GM18508 (cell line): ENCODE results near the gene PNPLA7.

Experiments
- ATAC-seq: cut with Tn5 transposase; IDR thresholded peaks from one replicate; pipeline ENCODE4 v1.9.1; 2021; ENCODE audit warnings: moderate number of reproducible peaks; ENCODE audit not compliant: insufficient read depth, unreplicated experiment

The PNPLA7 gene

DNA sequence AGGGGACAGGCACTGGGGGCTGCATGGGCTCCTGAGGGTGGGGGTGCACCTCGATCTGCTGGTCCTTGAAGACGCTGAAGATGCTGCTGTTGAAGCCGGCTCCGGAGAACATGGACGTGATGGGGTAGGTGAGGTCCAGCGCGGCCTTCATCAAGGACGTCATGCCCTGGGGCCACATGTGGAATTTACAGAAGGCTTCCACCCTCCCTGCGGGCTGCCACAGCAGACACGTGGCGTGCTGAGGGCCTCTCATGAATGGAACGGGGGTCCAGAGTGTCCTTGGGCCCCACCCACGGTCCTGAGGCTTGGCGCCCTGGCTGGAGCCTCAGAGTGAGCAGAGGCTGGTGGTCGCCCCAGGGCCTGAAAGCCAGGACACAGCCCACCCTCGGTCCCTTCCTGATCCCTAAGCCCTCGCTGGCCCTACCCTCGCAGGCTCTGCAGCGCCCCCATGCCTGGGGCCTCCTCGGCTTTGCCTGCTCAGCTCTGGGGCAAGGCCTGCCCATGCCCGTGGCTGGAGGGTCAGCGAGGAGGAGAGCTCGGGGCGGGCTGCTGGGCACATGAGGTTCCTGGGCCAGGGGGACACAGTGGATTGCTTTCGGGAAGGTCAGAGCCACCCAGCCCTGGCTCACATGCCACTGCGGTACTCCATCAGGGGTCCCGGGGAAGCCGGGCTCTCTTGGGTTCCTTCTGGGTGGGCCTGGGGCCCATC is 85.8 kb downstream of the PNPLA7 start:
- ATAC-seq: no peak

DNA sequence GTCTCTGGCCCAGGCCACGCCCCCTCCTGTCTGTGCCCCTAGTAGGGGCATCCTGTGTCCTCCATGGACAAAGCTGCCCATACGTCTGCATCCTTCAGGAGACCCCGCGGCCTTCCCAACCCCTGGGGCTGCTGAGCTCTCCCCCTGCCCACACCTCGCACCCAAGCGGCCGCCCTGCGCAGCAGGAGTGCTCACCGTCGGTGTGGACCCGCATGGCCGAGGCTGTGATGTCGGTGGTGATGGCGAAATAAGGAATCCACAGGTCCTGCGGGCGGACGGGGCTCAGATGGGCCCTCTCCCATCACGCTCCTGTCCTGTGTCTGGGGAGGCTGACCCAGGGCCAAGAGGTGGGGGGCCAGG is 86.3 kb downstream of the PNPLA7 start:
- ATAC-seq: no peak

DNA sequence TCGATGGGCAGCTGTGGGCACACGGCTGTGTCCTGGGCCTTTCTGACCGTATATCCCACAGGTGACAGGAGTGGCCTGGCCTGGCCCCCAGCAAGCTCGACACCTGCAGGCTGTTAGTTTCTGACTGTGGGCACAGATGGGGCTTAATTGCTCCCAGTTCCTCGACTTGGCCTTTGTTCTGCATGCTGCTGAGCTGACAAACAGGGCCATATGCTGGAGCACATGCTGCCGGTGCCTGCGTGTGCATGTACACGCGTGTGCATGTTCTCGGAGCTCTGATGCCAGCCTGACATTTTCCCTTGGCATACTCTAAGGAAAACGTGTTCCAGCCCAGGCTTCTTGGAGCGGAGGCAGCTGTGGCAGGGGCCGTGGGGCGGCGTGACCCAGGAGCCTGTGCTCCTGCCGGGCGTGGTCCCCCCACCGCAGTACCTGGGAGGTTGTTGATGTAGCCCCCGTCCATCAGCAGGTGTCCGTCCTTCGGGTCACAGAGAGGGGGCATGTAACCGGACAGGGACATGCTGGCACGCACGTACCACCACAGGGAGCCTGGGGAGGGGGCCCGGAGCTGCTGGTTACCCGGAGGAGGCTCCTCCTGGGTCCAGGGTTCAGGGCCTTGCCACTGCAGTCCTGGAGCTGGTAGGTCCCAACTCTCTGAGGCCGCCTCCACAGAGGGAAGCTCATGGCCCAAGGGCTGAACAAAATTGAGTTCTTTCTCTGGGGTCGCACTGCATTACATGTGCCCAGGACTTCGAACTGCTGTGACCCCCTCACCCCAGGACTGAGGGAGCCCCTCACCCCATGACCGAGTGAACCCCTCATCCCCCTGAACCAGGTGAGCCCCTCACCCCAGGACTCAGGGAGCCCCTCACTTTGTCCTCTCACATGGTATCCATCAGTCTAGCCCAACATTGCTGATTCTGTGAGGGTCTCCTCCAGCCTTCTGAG is 86.9 kb downstream of the PNPLA7 start:
- ATAC-seq: no peak

DNA sequence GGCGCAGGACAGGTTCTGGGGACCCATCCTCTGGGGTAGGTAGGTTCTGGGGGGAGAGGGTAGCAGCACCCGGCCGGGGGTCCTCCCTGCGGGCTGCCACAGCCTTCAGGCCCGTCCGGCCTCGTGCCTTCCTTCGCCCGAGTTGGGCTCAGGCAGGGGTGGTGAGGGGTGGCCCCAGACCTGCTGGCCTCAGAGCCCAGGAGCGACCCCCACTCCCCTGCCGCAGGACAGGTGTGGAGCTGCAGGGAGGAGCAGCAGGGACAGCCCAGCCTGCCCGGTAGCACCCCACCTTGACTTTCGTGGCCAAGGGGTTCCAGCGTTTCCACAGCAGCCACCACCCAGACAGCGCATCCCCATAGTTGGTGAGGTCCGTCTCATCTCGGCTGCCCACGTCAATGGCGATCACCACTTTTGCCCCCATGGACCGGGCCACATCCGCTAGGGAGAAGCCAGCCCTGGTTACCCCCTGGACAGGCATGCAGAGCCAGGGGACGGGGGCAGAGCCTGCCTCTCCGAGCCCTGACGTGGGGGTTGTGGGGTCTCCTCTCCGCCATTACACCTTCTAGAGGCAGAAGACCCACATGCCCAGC is 87.7 kb downstream of the PNPLA7 start:
- no peak for ATAC-seq

DNA sequence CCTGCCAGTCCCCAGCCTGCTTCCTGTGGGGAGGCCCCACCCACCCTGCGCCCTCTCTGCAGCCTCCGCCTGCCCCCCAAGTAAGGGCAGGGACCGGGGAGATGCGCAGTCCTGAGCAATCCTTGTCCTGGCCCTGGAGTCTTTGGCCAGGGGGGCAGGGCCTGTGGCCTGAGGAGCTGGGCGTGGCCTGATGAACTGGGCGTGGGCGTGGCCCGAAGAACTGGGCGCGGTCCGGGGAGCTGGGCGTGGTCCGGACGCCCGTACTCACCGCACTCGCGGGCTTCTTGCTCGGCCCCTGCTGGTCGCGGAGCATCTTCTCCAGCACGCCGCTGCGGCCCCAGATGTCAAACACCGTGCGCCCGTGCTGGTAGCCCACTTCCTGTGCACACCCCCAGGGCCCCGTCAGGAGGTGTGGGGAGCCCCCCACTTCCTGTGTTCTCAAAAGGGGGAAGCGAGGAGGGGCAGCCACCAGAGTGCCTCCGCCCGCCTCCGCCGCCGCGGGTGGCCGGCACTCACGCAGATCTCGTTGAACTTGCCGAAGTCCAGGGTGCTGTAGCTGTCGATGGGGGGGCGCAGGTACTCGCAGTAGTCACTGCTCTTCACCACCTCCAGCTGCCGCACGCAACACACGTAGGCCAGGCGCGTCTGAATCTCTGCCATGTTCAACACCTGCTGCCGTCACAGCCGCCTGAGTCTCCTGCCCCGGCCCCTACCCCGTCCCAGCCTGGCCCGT is 88.4 kb downstream of the PNPLA7 start:
- no peak for ATAC-seq

DNA sequence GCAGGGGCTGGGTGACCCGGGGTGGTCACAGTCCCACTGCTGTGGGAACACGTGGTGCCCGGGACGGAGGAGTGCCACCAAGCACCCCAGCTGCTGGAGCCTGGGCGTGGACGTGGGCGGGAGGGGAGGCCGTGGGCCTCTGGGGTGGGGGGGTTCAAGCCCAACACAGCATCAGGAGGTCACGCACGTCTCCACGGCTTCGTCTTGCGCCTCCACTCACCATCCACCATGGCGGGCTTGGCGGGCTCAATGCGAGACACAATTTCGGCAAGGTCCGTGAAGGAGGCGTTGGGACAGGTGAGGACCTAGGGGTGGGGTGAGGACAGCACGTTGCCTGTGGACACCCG is 88.9 kb downstream of the PNPLA7 start:
- ATAC-seq: no peak

DNA sequence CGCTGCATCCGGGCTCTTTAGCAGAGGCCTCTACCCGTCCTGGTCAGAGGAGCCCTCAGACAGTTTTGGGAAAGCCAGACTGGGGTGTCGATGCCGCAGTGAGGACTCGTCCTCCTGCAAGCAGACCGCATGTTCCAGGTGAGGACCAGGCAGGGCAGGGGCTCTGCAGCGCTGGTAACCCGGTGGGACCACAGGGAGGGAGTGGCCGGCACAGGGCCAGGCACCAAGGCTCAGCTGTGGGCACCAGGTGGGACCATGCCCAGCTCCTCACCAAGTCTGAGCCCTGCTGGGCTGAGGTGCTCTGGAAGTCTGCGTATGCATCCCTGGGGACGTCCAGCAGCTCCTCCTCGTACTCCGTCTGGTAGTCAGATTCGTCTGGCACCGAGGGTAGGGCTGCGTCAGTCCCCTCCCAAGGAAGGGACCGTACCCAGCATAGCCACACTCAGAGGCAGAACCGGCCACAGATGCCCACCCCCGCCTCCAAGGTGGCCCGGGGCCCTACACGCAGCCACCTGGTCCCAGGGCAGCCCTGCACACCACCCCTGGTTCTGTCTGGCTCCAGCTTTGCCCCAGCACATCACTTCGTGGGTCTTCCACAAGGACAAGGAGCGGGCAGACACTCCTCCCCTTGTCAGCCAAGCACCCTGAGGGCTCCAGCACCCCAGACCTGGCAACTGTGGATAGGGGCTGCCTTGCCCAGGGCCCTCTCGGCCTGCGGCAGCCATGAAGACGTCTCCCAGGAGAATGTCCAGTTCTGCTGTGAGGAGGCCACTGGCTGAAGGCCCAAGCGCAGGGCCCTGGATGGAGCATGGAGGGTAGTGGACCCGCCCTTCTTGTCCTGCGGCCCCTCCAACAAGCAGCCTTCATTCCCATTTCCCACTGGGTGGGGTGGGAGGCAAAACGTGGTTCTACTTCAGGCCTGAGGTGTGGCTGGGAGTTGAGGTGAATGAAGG is 89.6 kb downstream of the PNPLA7 start:
- no peak for ATAC-seq

DNA sequence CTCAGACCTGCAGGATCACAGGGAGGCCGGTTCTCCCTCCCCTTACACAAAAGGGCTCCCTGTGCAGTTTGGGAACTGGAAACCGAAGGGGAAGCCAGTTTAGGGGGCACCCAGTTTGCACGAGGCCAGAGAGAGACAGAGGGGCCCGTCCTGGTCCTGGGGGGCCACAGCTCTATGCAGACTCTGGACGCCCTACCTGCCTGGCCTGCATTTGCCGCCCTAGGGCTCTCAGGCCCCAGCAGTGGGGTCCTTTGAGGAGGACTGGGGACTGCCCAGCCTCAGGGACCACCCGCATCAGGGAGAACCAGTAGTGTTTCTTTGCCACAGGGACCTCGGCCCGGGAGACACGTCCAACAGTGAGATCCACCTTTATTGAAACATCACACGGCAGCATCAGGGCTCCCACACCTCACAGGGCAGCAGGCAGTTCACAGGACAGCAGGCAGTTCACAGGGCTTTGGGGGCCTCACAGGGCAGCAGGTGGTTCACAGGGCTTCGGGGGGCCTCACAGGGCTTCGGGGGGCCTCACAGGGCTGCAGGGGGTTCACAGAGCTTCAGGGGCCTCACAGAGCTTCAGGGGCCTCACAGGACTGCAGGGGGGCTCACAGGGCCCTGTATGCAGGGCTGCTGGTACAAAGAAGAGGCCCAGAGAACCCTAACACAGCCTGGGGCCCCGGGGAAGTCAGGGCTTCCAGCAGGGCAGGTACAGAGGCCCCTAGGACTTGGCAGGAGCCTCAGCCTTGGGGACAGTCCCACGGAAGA is 90.4 kb downstream of the PNPLA7 start:
- no peak for ATAC-seq

DNA sequence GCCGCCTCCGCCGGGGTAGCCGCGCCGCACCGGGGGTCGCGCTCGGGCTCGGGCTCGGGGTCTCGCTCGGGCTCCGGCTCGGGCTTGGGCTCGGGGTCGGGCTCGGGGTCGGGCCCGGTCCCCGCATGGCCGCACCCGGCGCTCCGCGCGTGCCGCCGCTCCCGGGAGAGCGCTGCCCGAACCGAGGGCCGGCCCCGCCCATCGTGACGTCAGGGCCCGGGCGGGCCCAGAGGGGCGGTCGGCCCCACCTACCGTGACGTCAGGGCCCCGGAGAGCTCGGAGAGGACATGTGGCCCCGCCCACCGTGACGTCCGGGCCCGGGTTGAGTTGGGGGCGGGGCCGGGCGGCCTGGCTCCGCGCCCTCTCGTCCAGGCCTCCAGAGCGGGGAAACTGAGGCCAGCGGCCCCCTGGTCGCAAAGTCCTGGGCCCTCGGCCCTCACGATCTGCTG is 91.0 kb downstream of the PNPLA7 start, which contains the start of gene NSMF:
NSMF (minus strand) TSS at position 183 of the 449 bp plus-strand sequence. CDS start 232 bp downstream, outside the sequence.
- no peak for ATAC-seq

DNA sequence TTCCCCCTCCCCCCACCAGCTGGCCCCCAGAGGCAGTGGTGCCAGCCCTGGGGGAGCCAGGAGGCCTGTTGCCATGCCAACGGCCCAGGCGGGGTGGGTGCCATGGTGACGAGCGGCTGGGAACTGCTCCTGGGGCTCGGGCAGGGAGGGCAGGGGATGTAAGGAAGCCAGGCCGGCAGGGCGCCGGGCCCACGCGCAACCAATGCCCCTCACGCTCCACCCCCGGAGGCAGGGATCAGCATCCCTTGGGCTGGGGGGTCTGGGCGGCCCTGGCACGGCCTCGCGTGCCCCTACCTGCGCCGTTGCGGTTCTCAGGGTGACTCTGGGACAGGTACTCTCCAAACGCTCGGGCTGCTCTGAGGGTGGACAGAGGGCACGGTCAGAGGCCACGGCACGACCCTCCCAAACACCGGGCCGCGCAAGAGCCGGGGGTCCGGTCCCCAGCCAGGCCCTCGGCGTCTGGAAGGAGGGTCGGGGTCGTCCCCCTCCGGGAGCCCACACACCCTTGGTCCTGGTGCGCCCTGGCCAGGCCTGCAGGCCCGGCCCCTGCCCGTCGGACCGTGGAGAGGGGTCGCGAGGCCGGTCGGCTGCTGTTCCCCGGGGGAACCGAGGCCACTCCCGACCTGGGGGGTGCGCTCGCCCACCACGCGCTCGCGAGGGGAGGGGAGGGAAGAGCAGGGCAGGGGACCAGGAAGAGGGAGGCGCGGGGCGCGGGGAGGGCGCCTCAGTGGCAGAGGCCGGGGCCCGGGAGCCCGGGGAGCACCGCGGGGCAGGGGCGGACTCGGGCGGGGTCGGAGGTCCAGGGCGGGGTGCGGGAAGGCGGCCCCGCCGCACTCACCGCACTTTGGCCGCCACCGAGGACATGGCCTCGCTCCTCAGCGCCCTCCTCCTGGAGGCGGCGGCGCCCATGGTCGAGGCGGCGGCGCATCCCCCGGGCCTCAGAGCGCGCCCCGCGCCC is 91.7 kb downstream of the PNPLA7 start:
- ATAC-seq: no peak

DNA sequence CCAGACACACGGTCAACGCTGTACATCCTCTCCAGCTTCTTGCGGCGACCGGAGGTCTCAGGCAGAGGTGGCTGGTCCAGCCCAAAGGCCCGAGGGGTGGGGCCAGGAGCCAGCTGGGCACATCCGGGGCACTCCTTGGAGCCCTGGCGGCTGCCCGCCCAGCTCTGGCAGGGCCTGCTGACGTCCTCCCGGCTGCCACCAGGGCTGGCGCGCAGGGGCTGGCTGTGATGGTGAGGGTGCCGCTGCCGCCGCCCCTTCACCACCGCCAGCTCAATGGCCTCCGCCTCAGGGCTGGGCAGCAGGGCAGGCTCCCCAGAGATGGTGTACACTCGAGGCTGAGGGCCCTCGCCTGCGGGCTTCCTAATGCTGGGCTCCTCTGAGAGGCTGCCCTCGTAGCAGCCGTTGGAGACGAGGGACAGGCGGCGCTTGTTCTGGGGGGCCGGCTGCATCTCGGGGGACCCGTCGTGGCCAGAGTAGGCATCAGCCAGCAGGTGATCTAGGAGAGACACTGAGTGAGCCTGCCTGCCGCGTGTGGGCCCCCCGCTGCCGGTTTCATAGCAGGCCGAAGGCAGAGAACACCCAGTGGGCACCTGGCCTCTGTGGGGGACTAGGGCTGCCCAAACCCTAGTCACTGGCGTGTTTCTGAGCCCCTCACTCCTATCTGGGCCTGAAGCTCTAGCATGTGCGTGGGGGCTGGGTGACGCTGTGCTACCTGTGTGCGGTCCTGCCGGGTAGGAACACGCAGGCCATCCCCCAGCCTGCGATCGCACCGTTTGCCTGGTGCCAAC is 92.6 kb downstream of the PNPLA7 start:
- no peak for ATAC-seq

DNA sequence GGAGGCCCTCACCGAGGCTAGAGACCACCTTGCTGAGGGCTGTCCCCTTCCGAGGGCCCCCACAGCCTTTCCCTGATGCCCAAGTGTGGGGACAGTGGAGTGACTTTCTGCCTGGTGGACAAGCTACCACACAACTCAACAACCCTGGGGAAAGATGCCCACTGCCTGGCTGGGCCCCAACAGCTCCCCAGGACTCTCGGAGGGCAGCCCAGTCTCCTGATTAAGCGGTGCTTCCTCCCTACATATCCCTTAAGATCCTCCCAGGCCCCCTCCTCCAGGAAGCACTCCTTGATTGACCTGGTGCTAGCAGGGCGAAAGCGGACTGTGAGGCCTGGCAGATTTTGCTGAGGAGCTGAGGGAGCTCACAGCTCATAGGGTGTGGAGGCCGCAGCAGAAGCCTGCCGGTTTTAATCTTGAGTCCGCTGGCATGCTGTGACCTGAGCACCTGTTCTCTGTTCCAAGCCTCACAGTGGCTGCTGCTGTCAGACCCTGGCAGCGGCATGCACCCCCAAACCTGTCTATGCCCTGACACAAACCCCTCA is 93.3 kb downstream of the PNPLA7 start:
- ATAC-seq: no peak

DNA sequence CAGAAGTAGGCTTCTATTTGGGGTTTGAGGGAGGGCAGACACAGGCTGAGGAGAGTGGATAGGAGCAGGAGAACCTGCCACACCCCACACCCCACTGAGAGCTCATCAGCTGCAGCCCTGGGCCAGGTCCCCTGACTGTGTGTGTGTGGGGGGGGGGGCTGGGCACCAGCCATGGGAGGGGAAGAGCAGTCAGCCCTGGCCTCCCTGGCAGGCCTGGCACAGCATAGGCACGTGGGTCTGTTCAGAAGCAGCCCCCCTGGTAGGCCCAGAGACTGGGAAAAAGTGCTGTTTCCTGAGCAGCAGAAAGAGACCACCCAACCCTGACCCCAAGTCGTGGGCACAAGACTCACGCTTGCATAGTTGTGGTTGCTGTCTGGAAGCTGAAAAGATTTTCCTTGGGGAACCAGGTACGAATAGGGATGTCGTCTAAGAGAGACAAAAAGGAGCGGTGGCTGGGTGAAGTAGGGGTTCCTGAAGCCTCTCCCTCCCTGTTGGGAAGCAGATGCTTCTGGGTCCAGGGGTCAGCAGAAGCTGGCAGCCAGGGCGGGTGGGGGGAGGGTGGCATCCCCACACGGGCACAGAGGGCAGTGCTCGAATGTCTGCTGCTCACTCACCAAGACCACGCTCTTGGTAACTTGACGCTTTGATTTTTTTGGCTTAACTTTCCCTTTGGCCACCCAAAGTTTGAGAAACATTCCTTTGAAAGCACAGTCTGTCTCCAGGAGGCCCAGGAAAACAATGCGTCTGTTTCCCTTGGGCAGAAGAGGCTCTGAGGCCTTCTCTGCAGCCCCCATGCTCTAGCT is 93.9 kb downstream of the PNPLA7 start:
- no peak for ATAC-seq

DNA sequence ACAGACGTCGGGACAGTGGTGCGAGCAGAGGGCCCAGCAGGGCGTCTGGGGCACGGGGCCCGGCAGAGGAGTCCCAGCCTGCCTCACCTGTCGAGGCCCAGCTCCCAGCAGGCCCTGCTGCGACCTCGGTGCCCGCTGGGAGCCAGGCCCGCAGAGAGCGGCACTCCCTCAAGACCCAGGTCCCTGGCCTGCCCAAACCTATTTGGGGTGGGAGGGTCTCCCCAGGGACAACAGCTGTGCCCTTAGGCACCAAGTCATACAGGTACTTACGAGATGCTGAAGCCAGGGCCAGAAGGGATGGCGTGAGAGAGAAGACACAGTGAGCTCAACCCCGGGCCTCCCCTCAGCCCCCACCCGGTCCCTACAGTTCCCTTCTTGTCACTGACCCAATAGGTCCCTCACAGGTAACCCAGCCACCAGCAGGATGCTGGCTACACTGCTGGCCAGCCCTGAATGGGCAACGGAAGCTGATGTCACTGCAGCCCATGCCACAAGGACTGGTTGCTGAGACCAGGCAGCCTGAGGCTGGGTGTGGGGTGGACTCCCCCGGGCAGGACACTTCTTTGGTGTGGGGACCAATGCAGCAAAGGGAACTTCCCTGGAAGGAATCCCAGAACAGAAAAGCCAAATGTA is 94.7 kb downstream of the PNPLA7 start:
- ATAC-seq: no peak

DNA sequence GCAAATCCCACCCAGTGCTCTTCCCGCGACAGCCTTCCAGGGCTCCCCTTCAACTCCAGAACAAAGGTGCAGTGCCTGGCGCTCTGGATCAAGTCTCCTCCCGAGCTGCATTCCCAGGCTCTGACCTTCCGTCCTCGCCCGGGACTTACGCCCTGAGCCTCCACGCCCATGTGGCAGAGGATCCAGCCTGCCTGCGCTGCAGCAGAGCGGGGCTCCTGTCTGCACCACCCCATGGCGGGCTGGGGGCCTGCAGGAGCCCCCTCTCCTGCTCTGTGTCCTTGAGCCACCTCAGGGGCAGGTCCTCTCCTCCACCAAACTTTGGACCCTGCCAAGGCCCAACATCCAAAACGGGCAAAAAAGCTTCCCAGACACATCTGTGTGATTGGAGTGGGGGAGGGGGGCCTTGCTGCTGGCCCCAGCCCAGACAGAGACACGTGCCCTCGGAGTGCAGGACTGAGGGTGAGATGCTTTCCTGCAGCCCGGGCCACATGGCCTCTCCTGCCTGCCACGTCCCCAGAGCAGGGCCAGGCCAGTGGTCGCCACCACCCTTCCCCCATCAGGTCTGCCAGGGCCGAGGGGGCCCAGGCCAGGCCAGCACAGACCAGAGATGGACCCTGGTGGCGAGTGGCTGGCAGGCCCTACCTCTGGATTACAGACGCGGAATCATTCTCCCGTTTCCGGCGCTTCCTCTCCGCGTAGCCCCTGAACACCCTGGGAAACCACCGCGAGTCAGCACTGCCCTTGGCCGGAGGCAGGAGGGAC is 95.4 kb downstream of the PNPLA7 start:
- ATAC-seq: no peak
